GM19328 (cell line): ENCODE measurements around the gene RGS14.
"Not testable (repeated sequence)": the region's sequence is repeated elsewhere in the genome, so short reads cannot be mapped to it uniquely, and the experiment has no call there.

Experiments
- ATAC-seq: cut with Tn5 transposase; IDR thresholded peaks from one replicate; pipeline ENCODE4 v1.9.1; 2021; ENCODE audit warnings: mild to moderate bottlenecking, moderate library complexity; ENCODE audit not compliant: unreplicated experiment

RGS14 gene

DNA sequence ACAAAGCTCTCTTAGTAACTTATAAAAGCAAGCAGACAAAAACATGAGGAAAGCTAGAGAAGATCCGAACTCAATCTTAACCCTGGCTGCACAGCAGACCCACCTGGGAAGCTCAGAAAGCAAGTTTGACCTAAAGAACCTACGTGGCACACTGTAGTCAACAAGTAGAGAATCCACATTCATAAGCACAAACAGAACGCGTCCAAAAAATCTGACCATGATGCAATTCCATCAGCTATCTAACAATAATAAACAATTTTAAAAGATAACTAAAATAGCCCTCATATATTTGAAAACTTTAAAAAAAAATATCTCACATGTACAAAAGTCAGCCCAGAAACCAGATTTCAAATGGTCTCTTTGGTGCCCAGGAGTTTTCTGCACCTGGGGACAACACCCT lies 10.9 kb upstream of the RGS14 start:
- no peak for ATAC-seq

DNA sequence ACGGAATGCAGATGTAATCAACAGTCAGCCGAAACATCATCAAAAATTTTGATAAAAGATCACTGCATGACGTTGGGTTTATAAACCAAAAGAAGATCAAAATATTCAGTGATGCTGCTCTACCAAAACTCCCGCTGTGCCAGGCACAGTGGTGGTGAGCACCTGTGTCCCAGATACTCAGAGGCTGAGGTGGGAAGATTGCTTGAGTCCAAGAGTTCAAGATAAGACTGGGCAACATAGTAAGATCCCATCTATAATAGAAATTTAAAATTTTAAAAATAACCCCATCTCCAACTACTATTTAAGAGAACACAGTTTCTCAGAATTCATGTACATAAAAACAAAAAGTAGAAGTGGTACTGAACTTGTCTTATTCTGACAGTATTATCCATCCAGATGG lies 10.0 kb upstream of the RGS14 start:
- ATAC-seq: no peak

DNA sequence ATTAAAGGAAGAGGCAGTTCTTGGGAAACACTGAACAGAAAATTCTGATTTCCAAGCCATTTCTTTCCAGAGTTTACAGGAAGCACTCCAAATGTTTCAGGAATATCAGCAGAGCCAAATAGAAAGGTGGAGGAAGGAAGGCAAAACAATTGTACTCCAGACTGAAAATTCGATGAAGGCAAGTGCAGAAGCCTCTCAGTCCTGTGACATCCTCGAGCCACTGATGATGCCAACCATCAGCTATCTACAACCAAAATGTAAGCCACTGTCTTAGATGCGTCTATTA lies 8.4 kb upstream of the RGS14 start:
- no peak for ATAC-seq

DNA sequence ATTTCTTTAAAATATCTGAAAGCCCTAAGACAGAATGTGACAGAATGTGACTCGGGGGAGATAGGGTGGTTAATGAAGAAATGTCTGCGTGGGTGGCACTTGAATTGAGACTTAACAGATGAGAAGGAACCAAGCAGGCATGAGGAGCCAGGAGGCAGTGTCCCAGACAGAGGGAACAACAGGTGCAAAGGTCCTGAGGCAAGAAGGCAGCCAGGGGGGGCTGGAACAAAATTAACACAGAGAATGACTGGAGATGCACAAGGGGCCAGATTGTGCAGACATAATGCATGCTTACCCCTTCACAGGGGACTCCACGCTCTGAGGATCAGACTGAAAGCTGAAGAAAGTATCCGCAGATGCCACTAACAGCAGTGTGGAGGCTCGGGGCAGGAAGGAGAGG lies 8.0 kb upstream of the RGS14 start:
- no peak for ATAC-seq

GRCh38 chr5:177350776-177351391 lies 6.8 kb upstream of the RGS14 start:
- no peak for ATAC-seq

- peak; percentile 87 for ATAC-seq
Measured at GRCh38 chr5:177351392-177352329, 6.1 kb upstream of the RGS14 start, which contains the start of gene LMAN2. TSS of gene LMAN2 (minus strand) at chr5:177351668. CDS start at chr5:177351647, 21 bp downstream.

DNA sequence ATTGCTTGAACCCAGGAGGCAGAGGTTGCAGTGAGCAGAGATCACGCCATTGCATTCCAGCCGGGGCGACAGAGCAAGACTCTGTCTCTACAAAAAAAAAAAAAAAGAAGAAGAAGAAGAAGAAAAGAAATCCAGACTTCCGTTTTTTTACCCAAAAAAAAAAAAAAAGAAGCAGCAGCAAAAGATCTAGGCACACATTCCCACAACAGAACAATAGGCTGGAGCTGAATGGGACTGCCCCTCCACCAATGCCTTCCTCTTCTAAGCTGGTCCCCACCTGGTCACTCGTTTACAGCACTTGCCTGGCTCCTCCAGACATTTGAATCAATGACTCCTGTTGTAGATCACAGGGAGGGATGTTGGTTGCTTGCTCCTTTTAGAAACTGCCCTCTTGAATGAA lies 4.6 kb upstream of the RGS14 start:
- ATAC-seq: no peak

GRCh38 chr5:177354256-177354655 lies 3.5 kb upstream of the RGS14 start:
- ATAC-seq: no peak

DNA sequence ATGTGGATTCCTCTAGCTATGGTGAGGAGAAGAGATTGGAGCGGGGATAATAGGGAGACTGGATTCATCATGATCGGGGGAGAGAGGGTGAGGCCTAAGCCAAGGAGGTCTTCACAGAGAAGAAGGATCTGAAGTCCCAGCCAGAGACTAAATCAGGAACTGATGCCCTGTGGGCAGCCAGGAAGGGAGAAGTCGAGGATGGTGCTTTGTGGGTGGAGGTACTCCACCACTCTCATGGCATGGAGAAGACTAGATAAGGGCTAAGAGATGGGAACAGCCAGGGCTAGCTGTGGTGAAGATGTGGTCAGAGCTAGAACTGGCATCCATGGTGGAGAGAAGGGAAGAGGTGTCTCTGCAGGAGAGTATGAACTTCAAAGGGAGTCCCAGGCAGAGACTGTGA lies 3.0 kb upstream of the RGS14 start:
- ATAC-seq: no peak

GRCh38 chr5:177355162-177355867 lies 2.4 kb upstream of the RGS14 start:
- no peak for ATAC-seq

- no peak for ATAC-seq
Measured at GRCh38 chr5:177355868-177356168, 1.9 kb upstream of the RGS14 start.

GRCh38 chr5:177356746-177357145 lies 978 bp upstream of the RGS14 start:
- ATAC-seq: no peak

DNA sequence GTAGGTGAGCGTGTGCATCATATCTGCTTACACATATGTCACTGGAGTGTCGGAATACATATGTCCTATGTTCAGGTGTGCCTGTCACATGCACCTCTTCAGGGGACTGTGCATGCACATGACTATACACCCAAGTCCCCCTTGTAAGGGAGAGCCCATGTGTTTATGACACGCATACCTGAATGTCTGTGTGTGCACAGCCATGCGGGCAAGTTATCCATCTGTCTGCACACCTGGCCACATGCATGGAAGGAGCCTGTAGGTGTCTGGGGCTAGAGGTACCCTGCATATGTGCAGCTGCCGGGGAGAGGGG lies 622 bp upstream of the RGS14 start:
- no peak for ATAC-seq

DNA sequence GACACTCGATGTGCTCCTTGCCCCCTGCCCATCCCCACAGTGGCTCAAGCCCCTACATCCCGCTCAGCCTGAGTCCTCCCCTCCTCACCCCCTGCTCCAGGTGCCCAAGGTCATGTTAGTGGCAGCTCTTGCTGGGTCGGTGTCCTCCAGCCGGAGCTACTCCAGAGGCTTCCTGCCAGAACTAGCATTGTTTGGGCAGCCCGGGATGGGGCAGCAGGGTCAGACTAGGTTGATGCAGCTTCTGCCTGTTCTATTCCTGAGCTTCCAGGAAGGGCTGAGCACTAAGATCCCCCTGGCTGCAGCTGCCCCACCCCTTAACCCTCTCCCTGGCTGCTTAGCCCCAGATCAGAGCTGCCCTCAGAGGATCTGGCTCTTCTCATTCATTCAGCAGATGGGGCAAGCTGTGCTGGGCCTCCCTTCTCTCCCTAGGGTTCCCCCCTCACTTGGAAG lies 671 bp downstream of the RGS14 start:
- ATAC-seq: no peak

GRCh38 chr5:177359451-177359851 lies 1.7 kb downstream of the RGS14 start:
- ATAC-seq: no peak

DNA sequence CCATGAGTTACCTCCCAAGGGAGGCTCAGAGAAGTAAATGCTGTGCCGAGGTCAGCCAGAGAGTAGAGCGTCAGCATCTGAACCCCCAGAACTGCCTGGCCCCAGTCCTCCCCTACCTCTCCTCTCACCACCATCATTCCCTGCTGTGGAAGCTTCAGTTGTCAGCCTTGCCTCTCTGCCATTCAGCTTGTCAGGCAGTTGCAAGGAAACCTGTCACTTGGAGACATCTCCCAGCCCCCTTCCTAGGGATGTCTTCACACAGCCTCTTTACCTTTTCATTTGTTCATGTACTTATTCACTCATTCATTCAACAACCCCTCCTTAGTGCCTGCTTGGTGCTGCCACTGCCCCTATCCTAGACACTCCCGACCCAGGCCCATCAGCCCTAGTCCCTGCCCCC lies 2.1 kb downstream of the RGS14 start:
- no peak for ATAC-seq

DNA sequence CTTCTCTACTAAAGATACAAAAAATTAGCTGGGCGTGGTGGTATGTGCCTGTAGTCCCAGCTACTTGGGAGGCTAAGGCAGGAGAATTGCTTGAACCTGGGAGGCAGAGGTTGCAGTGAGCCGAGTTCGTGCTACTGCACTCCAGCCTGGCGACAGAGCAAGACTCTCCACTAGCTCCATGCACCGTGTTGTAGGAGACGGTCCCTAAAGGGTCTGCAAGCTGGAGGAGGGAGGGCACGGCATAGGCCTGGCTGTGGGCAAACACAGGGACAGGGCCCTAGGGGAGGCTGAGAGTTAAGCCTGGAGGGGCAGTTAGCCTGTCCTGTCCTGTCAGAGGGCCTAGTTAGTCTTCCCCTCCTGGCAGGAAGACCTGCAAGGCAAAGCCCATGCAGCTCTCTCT lies 3.0 kb downstream of the RGS14 start:
- not testable (repeated sequence) for ATAC-seq

DNA sequence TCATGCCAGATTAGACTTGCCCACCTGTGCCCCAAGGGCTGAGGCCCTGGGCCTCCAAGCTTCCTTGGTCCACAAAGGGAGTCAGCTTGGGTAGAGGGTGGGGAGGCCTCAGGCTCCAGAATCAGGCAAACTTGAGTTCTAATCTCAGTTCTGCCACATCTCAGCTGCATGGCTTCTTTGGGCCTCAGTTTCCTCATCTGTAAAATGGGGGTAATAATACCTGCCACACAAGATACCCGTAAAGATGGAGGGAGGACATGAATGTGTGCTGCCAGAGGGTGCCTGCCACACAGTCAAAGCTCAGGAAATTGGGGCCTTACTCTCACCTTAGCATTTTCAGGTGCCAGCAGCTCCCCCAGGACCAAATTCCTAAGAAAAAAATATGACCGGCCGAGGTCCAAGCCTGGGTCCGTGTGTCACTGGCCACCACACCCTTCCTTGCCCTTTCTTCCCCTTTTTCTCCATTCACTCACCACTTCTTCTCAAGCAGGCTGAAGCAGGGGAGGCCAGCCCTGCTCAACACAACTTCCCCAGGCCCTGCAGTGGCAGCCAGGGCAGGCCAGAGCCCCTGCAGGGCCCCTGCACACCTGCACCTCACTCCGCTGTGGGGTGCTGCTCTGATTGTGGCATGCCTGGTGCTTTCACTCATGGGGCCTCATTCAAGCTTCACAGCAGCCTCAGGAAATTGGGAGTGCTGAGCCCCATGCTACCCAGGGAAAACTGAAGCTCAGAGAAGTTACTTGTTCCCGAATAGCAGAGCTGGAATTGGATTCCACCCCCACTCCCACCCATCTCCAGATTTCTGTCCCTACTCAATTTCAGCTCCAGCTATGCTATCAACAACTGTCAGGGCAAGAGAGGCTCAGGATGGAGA lies 3.9 kb downstream of the RGS14 start:
- no peak for ATAC-seq

- no peak for ATAC-seq
Measured at GRCh38 chr5:177362292-177362609, 4.5 kb downstream of the RGS14 start.

DNA sequence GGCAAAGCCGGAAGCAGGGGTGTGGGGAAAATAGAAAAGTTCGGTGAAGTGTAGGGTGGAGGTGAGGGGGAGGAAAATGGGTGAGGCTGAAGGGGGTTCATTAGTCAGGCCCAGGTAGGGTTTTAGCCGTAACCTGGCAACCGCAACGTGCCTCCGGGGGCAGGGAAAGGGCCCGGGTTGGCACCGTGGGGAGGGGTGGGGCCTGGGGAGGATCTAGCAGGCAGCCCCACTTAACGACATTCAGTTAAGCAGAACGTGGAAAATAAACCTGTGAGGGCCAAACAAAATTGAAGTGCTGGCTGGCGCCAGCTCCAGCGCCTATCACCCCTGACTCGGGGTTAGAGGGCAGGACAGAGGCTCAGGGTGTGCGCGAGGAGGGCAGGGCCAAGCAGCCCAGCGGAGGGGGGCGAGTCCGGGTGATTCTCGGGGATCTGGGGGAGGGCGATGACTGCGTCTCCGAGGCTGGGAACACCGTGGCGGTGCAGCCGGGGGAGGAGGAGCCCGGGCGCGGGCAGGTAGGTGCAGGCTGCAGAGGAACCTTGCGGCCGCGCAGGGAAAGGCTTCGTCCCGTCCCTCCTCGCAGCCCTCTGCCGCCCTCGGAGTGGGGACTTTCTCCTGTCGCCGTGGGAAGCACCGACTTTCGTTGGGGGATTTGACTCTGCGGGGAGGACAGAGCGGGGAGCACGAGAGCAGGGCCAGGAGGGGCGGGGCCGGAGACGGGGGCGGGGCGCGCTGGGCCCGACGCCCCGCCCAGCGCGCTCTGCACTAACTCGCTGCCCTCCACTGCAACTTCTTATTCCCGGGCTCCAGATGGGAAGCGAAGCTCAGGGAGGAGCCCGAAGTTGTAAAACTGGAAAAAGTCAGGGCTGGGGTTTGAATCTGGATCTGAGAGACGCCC lies 5.1 kb downstream of the RGS14 start:
- ATAC-seq: no peak
